ENCODE results near the gene TBC1D17.
A peak's percentile ranks its signal among the peaks of the same experiment; 100 is the strongest.

Gene TBC1D17

DNA sequence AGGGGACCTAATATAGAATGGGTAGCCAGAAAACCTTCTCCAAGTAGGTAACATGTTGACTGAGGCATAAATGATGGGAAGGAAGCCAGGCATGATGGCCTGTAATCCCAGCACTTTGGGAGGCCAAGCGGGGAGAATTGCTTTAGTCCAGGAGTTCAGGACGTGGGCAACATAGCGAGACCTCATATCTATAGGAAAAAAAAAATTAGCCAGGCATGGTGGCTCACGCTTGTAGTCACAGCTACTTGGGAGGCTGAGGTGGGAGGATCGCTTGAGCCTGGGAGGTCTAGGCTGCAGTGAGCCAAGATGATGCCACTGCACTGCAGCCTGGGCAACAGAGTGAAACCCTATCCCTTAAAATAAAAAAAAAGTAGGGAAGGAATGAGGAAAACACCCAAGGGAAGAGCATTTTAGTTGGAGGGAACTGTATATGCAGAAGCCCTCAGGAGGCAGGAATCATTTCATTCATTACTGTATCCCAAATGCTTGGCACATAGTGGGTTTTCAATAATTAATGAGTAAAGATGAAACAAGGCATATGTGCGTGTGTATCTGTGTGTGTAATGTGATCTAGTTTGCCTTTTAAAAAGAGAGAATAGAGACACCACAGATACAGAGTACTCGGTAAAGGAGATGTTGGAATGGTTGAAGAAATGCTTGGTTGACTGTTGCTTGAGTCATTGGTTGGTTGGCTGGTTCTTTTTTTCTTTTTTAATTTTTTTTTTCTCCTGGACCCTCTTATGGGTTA, 54.0 kb downstream of the TBC1D17 start:
- no peak for DNase-seq (ENCODE audit: insufficient read length, low spot score)
- FAIRE-seq = no peak
- TF ChIP-seq TAF1 (IDR thresholded peaks at IDR 0.05; ENCODE audit: low read depth, low read length) = no peak
- TF ChIP-seq POLR2AphosphoS5 (IDR thresholded peaks at IDR 0.05; ENCODE audit: low read depth, low read length) = 0 out of 2 replicates have a peak, but pooled peaks have one; percentile 45
- TF ChIP-seq POU2F2 (IDR thresholded peaks at IDR 0.05; ENCODE audit: low read depth, low read length) = no peak
- TF ChIP-seq PAX5 (IDR thresholded peaks at IDR 0.05; ENCODE audit: insufficient read depth, low read length, severe bottlenecking) = no peak
- TF ChIP-seq POLR2A (IDR thresholded peaks at IDR 0.05; ENCODE audit: low read depth, low read length) = no peak
- no peak for TF ChIP-seq SPI1 (IDR thresholded peaks at IDR 0.05; ENCODE audit: low read depth, low read length)

DNA sequence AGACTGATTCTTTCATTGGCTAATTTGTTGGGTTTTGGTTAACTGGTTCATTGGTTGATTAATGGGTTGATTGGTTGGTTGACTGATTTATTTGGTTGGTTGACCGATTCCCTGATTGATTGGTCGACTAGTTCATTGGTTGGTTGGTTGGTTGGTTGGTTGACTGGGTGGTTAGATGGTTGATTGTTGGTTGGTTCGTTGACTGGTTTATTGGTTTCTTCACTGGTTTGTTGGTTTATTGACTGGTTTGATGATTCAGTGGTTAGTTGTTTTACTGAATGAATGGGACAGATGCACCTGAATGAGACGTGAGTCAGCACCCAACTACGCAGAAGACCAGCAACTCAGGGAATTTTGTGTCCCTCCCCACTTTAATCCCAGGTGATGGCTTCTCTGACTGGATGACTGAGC, 54.5 kb downstream of the TBC1D17 start:
- FAIRE-seq (no peak), DNase-seq (ENCODE audit: insufficient read length, low spot score) (no peak)

DNA sequence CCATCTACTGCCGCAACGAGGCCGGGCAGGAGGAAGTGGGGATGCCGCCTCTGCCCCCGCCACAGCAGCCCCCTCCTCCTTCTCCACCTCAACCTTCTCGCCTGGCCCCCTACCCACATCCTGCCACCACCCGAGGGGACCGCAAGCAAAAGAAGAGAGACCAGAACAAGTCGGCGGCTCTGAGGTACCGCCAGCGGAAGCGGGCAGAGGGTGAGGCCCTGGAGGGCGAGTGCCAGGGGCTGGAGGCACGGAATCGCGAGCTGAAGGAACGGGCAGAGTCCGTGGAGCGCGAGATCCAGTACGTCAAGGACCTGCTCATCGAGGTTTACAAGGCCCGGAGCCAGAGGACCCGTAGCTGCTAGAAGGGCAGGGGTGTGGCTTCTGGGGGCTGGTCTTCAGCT, 55.2 kb downstream of the TBC1D17 start:
- TF ChIP-seq POU2F2 (IDR thresholded peaks at IDR 0.05; ENCODE audit: low read depth, low read length) (no peak), POLR2AphosphoS5 (IDR thresholded peaks at IDR 0.05; ENCODE audit: low read depth, low read length) (peak; percentile 39; the same call in 1 of the 2 replicates)
- DNase-seq (ENCODE audit: insufficient read length, low spot score) (no peak), FAIRE-seq (no peak)

More for the DNA sequence above, 54.5 kb downstream of the TBC1D17 start:
- TF ChIP-seq POU2F2 (IDR thresholded peaks at IDR 0.05; ENCODE audit: low read depth, low read length) (no peak), POLR2A (IDR thresholded peaks at IDR 0.05; ENCODE audit: low read depth, low read length) (0 out of 2 replicates have a peak, but pooled peaks have one; percentile 17), POLR2AphosphoS5 (IDR thresholded peaks at IDR 0.05; ENCODE audit: low read depth, low read length) (peak; percentile 36; the same call in 1 of the 2 replicates)

DNA sequence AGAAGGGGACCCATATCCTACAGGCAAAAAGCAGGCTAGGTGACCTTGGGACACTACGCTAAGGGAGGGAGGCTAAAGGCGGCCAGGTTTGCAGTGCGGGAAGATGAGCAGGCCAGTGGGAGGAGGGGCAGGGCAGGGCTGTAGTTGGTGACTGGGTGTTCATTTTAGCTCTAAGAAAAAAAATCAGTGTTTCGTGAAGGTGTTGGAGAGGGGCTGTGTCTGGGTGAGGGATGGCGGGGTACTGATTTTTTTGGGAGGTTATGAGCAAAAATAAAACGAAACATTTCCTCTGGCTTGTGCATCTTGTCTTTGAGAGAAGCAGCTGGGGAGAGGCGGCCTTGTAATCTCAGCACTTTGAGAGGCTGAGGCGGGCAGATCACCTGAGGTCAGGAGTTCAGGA, 56.1 kb downstream of the TBC1D17 start:
- no peak for DNase-seq (ENCODE audit: insufficient read length, low spot score)
- TF ChIP-seq TAF1 (IDR thresholded peaks at IDR 0.05; ENCODE audit: low read depth, low read length) (no peak), POU2F2 (IDR thresholded peaks at IDR 0.05; ENCODE audit: low read depth, low read length) (peak; percentile 9; the same call in 1 of the 2 replicates), PAX5 (IDR thresholded peaks at IDR 0.05; ENCODE audit: insufficient read depth, low read length, severe bottlenecking) (no peak), POLR2A (IDR thresholded peaks at IDR 0.05; ENCODE audit: low read depth, low read length) (peak; percentile 69)
- FAIRE-seq = no peak

DNA sequence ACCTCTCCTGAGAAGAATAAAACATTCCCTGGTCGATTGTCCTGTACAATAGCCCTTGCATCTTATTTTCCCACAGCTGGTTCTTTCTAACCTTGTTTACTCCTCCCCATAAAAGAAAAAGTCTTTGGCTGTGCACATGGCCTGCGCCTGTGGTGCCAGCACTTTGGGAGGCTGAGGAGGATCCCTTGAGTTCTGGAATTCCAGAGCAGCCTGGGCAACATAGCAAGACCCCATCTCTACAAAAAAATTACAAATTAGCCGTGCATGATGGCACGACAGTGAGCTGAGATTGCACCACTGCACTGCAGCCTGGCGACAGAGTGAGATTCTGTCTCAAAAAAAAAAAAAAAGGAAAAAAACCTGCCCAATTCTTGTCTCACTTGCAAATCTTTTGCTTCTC, 59.0 kb downstream of the TBC1D17 start:
- DNase-seq (ENCODE audit: insufficient read length, low spot score) (no peak), FAIRE-seq (no peak)
- no peak for TF ChIP-seq TAF1 (IDR thresholded peaks at IDR 0.05; ENCODE audit: low read depth, low read length)
- TF ChIP-seq POU2F2 (IDR thresholded peaks at IDR 0.05; ENCODE audit: low read depth, low read length) = no peak
- no peak for TF ChIP-seq POLR2AphosphoS5 (IDR thresholded peaks at IDR 0.05; ENCODE audit: low read depth, low read length)
- no peak for TF ChIP-seq PAX5 (IDR thresholded peaks at IDR 0.05; ENCODE audit: insufficient read depth, low read length, severe bottlenecking)
- no peak for TF ChIP-seq POLR2A (IDR thresholded peaks at IDR 0.05; ENCODE audit: low read depth, low read length)
- no peak for TF ChIP-seq SPI1 (IDR thresholded peaks at IDR 0.05; ENCODE audit: low read depth, low read length)

DNA sequence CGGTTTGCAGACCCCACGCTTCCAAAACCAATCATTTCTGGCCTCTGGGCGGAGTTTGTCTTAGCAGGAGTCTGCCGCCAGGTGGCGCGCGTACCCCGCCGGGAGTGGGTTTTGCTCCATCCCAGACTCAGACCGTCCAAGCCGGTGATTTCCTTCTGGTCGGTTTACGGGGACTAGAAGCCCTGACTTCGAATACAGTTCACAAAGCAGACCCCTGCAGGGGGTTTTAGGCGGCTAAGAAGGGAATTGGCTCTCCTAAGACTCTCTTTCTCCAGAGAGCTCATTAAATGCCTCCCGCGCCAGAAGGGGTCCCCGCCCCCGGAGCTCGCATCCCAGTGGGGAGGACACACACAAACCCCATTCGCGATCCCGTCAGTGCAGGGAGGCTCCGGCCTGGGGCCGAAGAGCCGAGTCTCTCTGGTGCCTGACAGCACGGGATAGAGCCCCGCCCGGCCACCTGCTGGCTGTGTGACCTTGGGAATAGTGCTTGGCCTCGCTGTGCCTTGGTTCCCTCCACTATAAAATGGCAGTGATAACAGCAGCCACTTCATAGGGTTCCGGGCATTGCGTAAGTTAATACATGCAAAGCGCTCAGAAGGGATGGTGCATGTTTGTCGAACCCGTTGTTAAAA, 60.4 kb downstream of the TBC1D17 start:
- TF ChIP-seq SPI1 (IDR thresholded peaks at IDR 0.05; ENCODE audit: low read depth, low read length) (no peak), PAX5 (IDR thresholded peaks at IDR 0.05; ENCODE audit: insufficient read depth, low read length, severe bottlenecking) (no peak), TAF1 (IDR thresholded peaks at IDR 0.05; ENCODE audit: low read depth, low read length) (no peak), POU2F2 (IDR thresholded peaks at IDR 0.05; ENCODE audit: low read depth, low read length) (0 out of 2 replicates have a peak, but pooled peaks have one; percentile 53), POLR2A (IDR thresholded peaks at IDR 0.05; ENCODE audit: low read depth, low read length) (no peak), POLR2AphosphoS5 (IDR thresholded peaks at IDR 0.05; ENCODE audit: low read depth, low read length) (no peak)
- FAIRE-seq = peak; percentile 87
- DNase-seq (ENCODE audit: insufficient read length, low spot score) = peak; percentile 71

All from GM12891 (cell line).